ES-I3 (cell line): ENCODE measurements around the gene PCDH9.

Source experiments
- H3K36me3 ChIP-seq: 2 replicates; pipeline ENCODE4 v1.6.1; 2013; ENCODE audit warnings: mild to moderate bottlenecking, low read length, control low read depth, moderate library complexity; ENCODE audit not compliant: insufficient read depth
- H3K4me1 ChIP-seq: 2 replicates; pipeline ENCODE4 v1.6.1; 2013; ENCODE audit warnings: mild to moderate bottlenecking, control low read depth, low read length; ENCODE audit not compliant: insufficient read depth
- H3K9ac ChIP-seq: 2 replicates; pipeline ENCODE4 v1.6.1; 2013; ENCODE audit warnings: low read depth, mild to moderate bottlenecking, low read length, moderate library complexity
- H3K9me3 ChIP-seq: 2 replicates; pipeline ENCODE4 v1.6.1; 2013; ENCODE audit warnings: mild to moderate bottlenecking, low read length, moderate library complexity; ENCODE audit not compliant: control insufficient read depth, insufficient read depth

PCDH9 gene

GRCh38 chr13:66943530-66943929 lies 286.6 kb downstream of the PCDH9 start:
- Histone ChIP-seq H3K36me3 (no peaks in the 10 kb centered on the region), H3K9me3 (no peaks in the 10 kb centered on the region), H3K4me1 (no peaks in the 10 kb centered on the region), H3K9ac (no peak overlapping the region)

DNA sequence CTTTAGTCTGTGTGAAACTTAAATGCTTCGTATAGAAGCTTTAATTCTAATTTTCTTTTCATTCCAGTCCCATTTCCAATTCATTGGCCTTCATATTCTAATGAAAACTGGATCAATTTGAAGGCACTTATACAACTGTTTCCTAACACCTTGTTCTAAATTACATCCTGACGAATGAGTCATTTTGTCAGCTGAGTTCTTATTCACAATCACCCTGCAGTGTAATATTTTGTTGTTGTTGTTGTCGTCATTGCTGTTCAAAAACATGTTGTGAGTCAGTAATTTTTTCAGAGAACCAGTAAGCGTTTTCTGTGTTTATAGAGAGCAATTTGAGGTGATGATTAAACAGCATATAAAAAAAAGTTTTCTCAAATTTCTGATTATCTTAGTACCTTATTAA lies 290.0 kb downstream of the PCDH9 start:
- Histone ChIP-seq H3K9me3 (no peaks in the 10 kb centered on the region), H3K9ac (no peak overlapping the region), H3K36me3 (no peaks in the 10 kb centered on the region), H3K4me1 (no peaks in the 10 kb centered on the region)

- H3K4me1 ChIP-seq: no peaks in the 10 kb centered on the region
- no peaks in the 10 kb centered on the region for H3K9me3 ChIP-seq
- H3K9ac ChIP-seq: no peak overlapping the region
- no peaks in the 10 kb centered on the region for H3K36me3 ChIP-seq
Observed at GRCh38 chr13:66937423-66937822, 292.7 kb downstream of the PCDH9 start.

DNA sequence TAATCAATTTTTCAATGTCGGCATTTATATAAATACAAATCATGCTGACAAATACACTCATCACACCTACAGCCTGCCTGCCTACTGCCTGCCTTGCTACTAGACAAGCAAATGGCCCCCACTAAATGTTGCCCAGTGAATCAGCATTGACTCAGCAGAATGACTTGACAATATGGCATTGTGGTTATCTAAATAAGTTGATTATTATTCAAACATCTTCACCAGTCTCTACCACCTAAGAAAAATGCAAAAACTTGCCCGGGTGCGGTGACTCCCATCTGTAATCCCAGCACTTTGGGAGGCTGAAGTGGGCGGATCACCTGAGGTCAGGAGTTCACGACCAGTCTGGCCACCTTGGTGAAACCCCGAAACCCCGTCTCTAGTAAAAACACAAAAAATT lies 296.1 kb downstream of the PCDH9 start:
- no peaks in the 10 kb centered on the region for H3K4me1 ChIP-seq
- H3K36me3 ChIP-seq: no peaks in the 10 kb centered on the region
- no peak overlapping the region for H3K9ac ChIP-seq
- no peaks in the 10 kb centered on the region for H3K9me3 ChIP-seq

DNA sequence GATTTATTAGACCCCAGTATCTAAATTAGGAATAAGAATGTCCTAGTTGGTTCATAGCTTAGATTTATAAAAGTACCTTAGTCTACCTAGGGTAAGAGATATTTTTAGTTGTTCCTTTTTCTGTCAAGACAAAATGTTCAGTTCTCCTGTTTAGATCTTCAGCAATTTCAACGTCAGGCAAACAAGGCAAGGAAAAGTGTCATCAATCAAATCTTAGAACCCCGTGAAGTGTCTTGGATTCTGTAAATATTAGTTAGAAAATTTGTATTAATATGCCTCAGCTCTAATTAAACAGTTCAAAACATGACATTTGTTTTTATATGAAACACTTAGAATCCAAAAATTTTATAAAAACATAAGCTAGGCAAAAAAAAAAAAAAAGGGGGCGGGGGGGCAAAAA lies 296.6 kb downstream of the PCDH9 start:
- Histone ChIP-seq H3K36me3 (no peaks in the 10 kb centered on the region), H3K9me3 (no peaks in the 10 kb centered on the region), H3K4me1 (no peaks in the 10 kb centered on the region), H3K9ac (no peak overlapping the region)

DNA sequence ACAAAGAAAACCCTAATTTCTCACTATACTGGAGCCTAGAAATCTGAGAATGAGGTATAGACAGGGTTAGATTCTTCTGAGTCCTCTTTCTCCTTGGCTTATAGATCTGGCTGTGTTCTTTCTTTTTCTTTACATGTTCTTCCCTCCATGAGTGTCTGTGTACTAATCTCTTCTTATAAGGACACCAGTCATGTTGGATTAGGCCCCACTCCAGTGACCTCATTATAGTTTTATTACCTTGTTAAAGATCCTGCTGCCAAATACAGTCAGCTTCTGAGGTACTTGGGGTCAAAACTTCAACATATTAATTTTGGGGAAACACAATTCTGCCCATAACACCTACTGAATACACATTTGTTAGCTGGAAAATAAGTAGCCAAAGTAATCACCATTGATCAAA lies 302.6 kb downstream of the PCDH9 start:
- H3K4me1 ChIP-seq: peaks cover 4% of the 10 kb centered on the region
- no peak overlapping the region for H3K9ac ChIP-seq
- H3K36me3 ChIP-seq: no peaks in the 10 kb centered on the region
- H3K9me3 ChIP-seq: no peaks in the 10 kb centered on the region

DNA sequence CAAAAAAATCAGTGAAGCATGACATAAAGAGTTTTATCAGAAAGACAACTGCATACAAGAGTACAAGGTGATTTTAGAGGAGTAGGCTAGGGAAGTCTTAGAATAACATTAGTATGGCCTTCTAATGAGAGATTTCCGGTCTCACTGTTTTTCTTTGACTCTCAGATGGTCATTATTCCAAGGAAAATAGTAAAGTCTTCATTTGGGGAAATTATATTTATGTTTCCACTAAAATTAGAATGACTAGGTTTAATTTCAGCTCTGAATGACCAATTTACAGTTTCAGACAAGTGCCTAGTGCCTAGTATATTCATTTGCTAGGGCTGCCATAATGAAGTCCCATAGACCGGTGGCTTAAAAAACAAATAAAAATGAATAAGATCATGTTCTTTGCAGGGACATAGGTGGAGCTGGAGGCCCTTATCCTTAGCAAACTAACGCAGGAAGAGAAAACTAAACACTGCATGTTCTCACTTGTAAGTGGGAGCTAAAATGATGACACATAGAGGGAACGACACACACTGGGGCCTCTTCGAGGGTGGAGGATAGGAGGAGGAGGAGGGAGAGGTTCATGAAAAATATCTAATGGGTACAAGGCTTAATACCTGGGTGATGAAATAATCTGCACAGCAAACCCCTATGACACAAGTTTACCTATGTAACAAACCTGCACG lies 303.1 kb downstream of the PCDH9 start:
- Histone ChIP-seq H3K9me3 (no peaks in the 10 kb centered on the region), H3K9ac (no peak overlapping the region), H3K4me1 (peaks cover 4% of the 10 kb centered on the region), H3K36me3 (no peaks in the 10 kb centered on the region)

GRCh38 chr13:66926200-66926850 lies 303.8 kb downstream of the PCDH9 start:
- Histone ChIP-seq H3K4me1 (peaks cover 4% of the 10 kb centered on the region), H3K9ac (no peak overlapping the region), H3K36me3 (no peaks in the 10 kb centered on the region), H3K9me3 (no peaks in the 10 kb centered on the region)

- Histone ChIP-seq H3K36me3 (no peaks in the 10 kb centered on the region), H3K4me1 (peaks cover 4% of the 10 kb centered on the region), H3K9me3 (no peaks in the 10 kb centered on the region), H3K9ac (no peak overlapping the region)
Observed at GRCh38 chr13:66922444-66922843, 307.7 kb downstream of the PCDH9 start.

DNA sequence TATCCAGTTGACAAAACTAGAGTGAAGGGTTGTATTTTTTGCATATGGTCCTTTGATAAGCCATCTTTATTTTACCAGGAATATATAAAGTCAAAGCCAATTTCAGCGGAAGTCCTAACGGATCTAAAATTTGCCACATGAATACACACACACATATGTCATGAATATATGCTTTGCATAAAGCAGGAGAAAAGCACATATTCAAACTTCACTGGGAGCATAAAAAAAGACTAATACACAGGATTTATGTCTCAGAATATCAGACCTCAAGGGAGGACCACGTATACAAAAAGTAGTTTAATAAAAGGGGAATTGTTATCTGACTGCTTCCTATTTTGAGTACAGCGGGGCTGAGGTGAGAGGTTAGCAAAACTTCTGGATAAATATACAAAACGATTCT lies 308.7 kb downstream of the PCDH9 start:
- no peaks in the 10 kb centered on the region for H3K36me3 ChIP-seq
- H3K9me3 ChIP-seq: no peaks in the 10 kb centered on the region
- H3K4me1 ChIP-seq: peaks cover under 1% of the 10 kb centered on the region; the same call in 1 of the 2 replicates
- no peak overlapping the region for H3K9ac ChIP-seq

GRCh38 chr13:66915596-66916185 lies 314.4 kb downstream of the PCDH9 start:
- no peak overlapping the region for H3K9ac ChIP-seq
- H3K9me3 ChIP-seq: no peaks in the 10 kb centered on the region
- H3K4me1 ChIP-seq: no peaks in the 10 kb centered on the region
- no peaks in the 10 kb centered on the region for H3K36me3 ChIP-seq

DNA sequence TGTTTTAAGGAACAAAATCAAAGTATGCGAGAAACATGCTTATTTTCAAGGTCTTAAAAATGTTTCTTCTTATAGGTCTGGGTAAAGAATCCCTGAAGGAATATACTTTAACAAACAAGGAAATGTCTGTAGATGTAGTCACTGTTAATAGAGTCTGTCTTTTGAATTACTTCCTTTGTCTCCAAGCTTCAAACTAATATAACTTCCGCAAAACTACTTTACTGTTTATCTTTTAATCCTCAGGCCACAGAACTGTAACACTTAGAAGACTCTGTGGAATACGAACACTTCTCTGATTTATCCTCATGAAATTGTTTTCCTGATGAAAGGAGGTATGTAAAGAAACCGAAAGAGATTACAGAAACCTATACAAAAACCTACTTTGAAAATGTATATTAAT lies 316.0 kb downstream of the PCDH9 start:
- no peak overlapping the region for H3K9ac ChIP-seq
- H3K9me3 ChIP-seq: no peaks in the 10 kb centered on the region
- H3K4me1 ChIP-seq: no peaks in the 10 kb centered on the region
- no peaks in the 10 kb centered on the region for H3K36me3 ChIP-seq

GRCh38 chr13:66911411-66911939 lies 318.7 kb downstream of the PCDH9 start:
- H3K36me3 ChIP-seq: no peaks in the 10 kb centered on the region
- H3K9ac ChIP-seq: no peak overlapping the region
- H3K9me3 ChIP-seq: no peaks in the 10 kb centered on the region
- H3K4me1 ChIP-seq: no peaks in the 10 kb centered on the region

GRCh38 chr13:66899955-66900354 lies 330.2 kb downstream of the PCDH9 start:
- no peaks in the 10 kb centered on the region for H3K4me1 ChIP-seq
- no peak overlapping the region for H3K9ac ChIP-seq
- H3K9me3 ChIP-seq: no peaks in the 10 kb centered on the region
- no peaks in the 10 kb centered on the region for H3K36me3 ChIP-seq

- H3K9me3 ChIP-seq: no peaks in the 10 kb centered on the region
- no peaks in the 10 kb centered on the region for H3K4me1 ChIP-seq
- H3K9ac ChIP-seq: no peak overlapping the region
- H3K36me3 ChIP-seq: no peaks in the 10 kb centered on the region
Observed at GRCh38 chr13:66896933-66897332, 333.2 kb downstream of the PCDH9 start.
